Embryonic facial prominence (tissue), 1 donor: Measurements from ENCODE around the gene KLK12.
"Not testable (repeated sequence)": the region's sequence is repeated elsewhere in the genome, so short reads cannot be mapped to it uniquely, and the experiment has no call there.

Experiments used
- DNase-seq: peaks from one replicate; pipeline ENCODE4 v3.0.0-alpha.2; 2016; ENCODE audit errors: extremely low spot score

Gene KLK12

GRCh38 chr19:51015691-51016267, 19.0 kb downstream of the KLK12 start:
- no peak for DNase-seq

- DNase-seq = no peak
Observed at GRCh38 chr19:51014242-51014641, 20.6 kb downstream of the KLK12 start.

- DNase-seq = no peak
Observed at GRCh38 chr19:51012661-51013190, 22.1 kb downstream of the KLK12 start.

GRCh38 chr19:51010066-51010795, 24.6 kb downstream of the KLK12 start:
- no peak for DNase-seq

- DNase-seq = no peak
Observed at GRCh38 chr19:51009061-51009891, 25.5 kb downstream of the KLK12 start.

GRCh38 chr19:51007488-51007887, 27.3 kb downstream of the KLK12 start:
- no peak for DNase-seq

- no peak for DNase-seq
Observed at GRCh38 chr19:51006406-51006805, 28.4 kb downstream of the KLK12 start.

GRCh38 chr19:51005248-51005647, 29.6 kb downstream of the KLK12 start:
- no peak for DNase-seq

- DNase-seq = no peak
Observed at GRCh38 chr19:51003316-51003715, 31.5 kb downstream of the KLK12 start.

- no peak for DNase-seq
Observed at GRCh38 chr19:51002542-51003311, 32.1 kb downstream of the KLK12 start.

GRCh38 chr19:51002089-51002532, 32.7 kb downstream of the KLK12 start:
- no peak for DNase-seq

- DNase-seq = no peak
Observed at GRCh38 chr19:51001515-51001914, 33.3 kb downstream of the KLK12 start, which contains the start of gene KLK8. KLK8 (minus strand) TSS chr19:51001604; CDS start chr19:51001167, 437 bp downstream.

GRCh38 chr19:51000981-51001380, 33.8 kb downstream of the KLK12 start:
- no peak for DNase-seq

- no peak for DNase-seq
Observed at GRCh38 chr19:51000426-51000825, 34.4 kb downstream of the KLK12 start.

GRCh38 chr19:50998686-50999085, 36.1 kb downstream of the KLK12 start:
- no peak for DNase-seq

- DNase-seq = no peak
Observed at GRCh38 chr19:50998061-50998460, 36.7 kb downstream of the KLK12 start.

GRCh38 chr19:50994129-50994528, 40.7 kb downstream of the KLK12 start:
- no peak for DNase-seq

- no peak for DNase-seq
Observed at GRCh38 chr19:50992666-50993035, 42.2 kb downstream of the KLK12 start.

- DNase-seq = not testable (repeated sequence)
Observed at GRCh38 chr19:50984416-50984815, 50.4 kb downstream of the KLK12 start.

- DNase-seq = no peak
Observed at GRCh38 chr19:50983625-50984292, 51.0 kb downstream of the KLK12 start, which contains the start of gene KLK7. KLK7 (minus strand) TSS chr19:50983917; CDS start chr19:50982399, 1,518 bp downstream.

- DNase-seq = no peak
Observed at GRCh38 chr19:50982186-50982585, 52.6 kb downstream of the KLK12 start.
